MCF 10A (cell line): Measurements from ENCODE around the gene KLHDC1. TPM values are rescaled to one million over a fixed set of nuclear protein-coding genes. Genes with fewer than 3 reads are reported as not detected.
A peak's percentile ranks its signal among the peaks of the same experiment; 100 is the strongest.

Experiments used
- BruUV-seq: library from RNA; stranded (reverse); fragments of 400-500 nt; replicated peaks from 2 replicates; lab custom pipeline; 2021; lab: Mats Ljungman, UMichigan
- CTCF ChIA-PET: fragments of 300-600 bp; sonication (Branson Sonifier 250); formaldehyde crosslinking; extraction: SDS; loops from one replicate; lab custom pipeline; 2021; ENCODE audit warnings: antibody characterized with exemption, inconsistent platforms; lab: Yijun Ruan, JAX
- POLR2A ChIA-PET: fragments of 300-600, 350-650 bp; sonication (Branson Sonifier 250); formaldehyde crosslinking; extraction: SDS; loops from one replicate; lab custom pipeline; 2020; ENCODE audit warnings: antibody characterized with exemption, inconsistent platforms; lab: Yijun Ruan, JAX
- DNase-seq: peaks from one replicate; pipeline ENCODE4 v3.0.0-alpha.2; 2018; ENCODE audit not compliant: unreplicated experiment
- H3K27ac Mint-ChIP-seq: one replicate; pipeline ENCODE4 v1.8.0; 2022; ENCODE audit warnings: mild to moderate bottlenecking, low read depth, mixed read lengths; ENCODE audit not compliant: unreplicated experiment
- H3K27me3 Mint-ChIP-seq: one replicate; pipeline ENCODE4 v1.8.0; 2022; ENCODE audit warnings: mixed read lengths; ENCODE audit not compliant: insufficient read depth, unreplicated experiment
- H3K36me3 Mint-ChIP-seq: one replicate; pipeline ENCODE4 v1.8.0; 2022; ENCODE audit warnings: mild to moderate bottlenecking, moderate library complexity, mixed read lengths; ENCODE audit not compliant: insufficient read depth, unreplicated experiment
- H3K4me1 Mint-ChIP-seq: one replicate; pipeline ENCODE4 v1.8.0; 2022; ENCODE audit warnings: mixed read lengths; ENCODE audit not compliant: insufficient read depth, unreplicated experiment
- H3K4me3 Mint-ChIP-seq: one replicate; pipeline ENCODE4 v1.8.0; 2022; ENCODE audit warnings: mild to moderate bottlenecking, moderate library complexity, mixed read lengths; ENCODE audit not compliant: unreplicated experiment
- H3K9me3 Mint-ChIP-seq: one replicate; pipeline ENCODE4 v1.8.0; 2022; ENCODE audit warnings: mixed read lengths; ENCODE audit not compliant: unreplicated experiment
- intact Hi-C: fragments of 100-400 bp; cut with micrococcal nuclease; formaldehyde crosslinking; loops from 2 replicates; pipeline ENCODE4 v1.14.1; 2022
- total RNA-seq: library from RNA; stranded (reverse); gene quantifications from 2 replicates; pipeline ENCODE4 v1.2.3, GENCODE V29; 2022
- TF ChIP-seq, protein P1 (sequence below): fragments of 200-600 bp; IDR thresholded peaks from one replicate; pipeline ENCODE4 v1.8.0; 2022; ENCODE audit warnings: antibody characterized with exemption, mild to moderate bottlenecking; ENCODE audit not compliant: unreplicated experiment

Gene KLHDC1
- total RNA-seq, 1 experiment from 2014 or later, result 0.35 TPM

DNA sequence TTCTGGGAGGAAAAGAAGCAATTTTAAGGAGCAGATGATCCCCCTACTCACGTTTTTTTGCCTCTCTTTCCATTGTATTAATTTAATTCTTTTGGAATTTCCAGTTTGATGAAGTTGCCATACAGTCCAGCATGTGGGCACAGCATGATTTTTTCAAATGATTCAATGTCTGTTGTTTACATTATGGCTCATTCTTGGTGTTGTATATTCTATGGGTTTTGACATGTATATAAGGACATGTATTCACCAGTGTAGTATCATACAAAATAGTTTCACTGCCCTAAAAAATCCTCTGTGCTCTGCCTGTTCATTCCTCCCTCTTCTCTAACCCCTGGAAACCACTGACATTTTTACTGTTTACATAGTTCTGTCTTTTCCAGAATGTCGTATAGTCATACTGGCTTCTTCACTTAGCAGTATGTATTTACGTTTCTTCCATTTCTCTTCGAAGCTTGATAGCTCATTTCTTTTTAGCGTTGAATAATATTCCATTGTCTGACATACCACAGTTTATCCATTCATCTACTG lies 61.7 kb downstream of the KLHDC1 start:
- Mint-ChIP-seq H3K4me1 (peaks cover 7% of the 10 kb centered on the region), H3K4me3 (no peak overlapping the region), H3K27ac (no peak overlapping the region), H3K27me3 (peaks cover 20% of the 10 kb centered on the region), H3K36me3 (no peaks in the 10 kb centered on the region), H3K9me3 (no peaks in the 10 kb centered on the region)
- POLR2A ChIA-PET, result no interaction called here
- TF ChIP-seq, protein P1, sequence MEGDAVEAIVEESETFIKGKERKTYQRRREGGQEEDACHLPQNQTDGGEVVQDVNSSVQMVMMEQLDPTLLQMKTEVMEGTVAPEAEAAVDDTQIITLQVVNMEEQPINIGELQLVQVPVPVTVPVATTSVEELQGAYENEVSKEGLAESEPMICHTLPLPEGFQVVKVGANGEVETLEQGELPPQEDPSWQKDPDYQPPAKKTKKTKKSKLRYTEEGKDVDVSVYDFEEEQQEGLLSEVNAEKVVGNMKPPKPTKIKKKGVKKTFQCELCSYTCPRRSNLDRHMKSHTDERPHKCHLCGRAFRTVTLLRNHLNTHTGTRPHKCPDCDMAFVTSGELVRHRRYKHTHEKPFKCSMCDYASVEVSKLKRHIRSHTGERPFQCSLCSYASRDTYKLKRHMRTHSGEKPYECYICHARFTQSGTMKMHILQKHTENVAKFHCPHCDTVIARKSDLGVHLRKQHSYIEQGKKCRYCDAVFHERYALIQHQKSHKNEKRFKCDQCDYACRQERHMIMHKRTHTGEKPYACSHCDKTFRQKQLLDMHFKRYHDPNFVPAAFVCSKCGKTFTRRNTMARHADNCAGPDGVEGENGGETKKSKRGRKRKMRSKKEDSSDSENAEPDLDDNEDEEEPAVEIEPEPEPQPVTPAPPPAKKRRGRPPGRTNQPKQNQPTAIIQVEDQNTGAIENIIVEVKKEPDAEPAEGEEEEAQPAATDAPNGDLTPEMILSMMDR, result no peak
- CTCF ChIA-PET, result interaction anchor here (0.6 to 0.7 kb wide), 2 partner anchors 14 to 37 kb away, joined by 3 to 4 read pairs; no protein-coding TSS in a partner anchor
- no peak for DNase-seq
- intact Hi-C loops, result no loop called here
- no TSS peak for BruUV-seq

DNA sequence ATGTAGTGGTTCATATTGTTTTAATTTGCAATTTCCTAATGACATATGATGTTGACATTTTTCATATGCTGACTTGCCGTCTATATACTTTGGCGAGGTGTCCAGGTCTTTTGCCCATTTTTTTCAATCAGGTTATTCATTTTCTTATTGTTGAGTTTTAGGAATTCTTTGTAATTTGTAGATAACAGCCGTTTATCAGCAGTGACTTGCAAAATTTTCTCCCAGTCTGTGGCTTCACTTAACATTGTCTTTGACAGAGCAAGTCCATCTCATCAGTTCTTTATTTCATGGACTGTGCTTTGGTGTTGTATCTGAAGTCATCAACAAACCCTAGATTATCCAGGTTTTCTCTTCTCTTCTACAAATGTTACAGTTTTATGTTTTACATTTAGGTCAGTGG lies 62.5 kb downstream of the KLHDC1 start:
- H3K36me3 Mint-ChIP-seq, result no peaks in the 10 kb centered on the region
- no peak overlapping the region for H3K27ac Mint-ChIP-seq
- peaks cover 7% of the 10 kb centered on the region for H3K4me1 Mint-ChIP-seq
- H3K9me3 Mint-ChIP-seq, result no peaks in the 10 kb centered on the region
- intact Hi-C loops, result no loop called here
- TF ChIP-seq, protein P1, result no peak
- no peak overlapping the region for H3K4me3 Mint-ChIP-seq
- BruUV-seq, result no TSS peak
- ChIA-PET POLR2A (no interaction called here), CTCF (no interaction called here)
- peaks cover 27% of the 10 kb centered on the region for H3K27me3 Mint-ChIP-seq
- no peak for DNase-seq

DNA sequence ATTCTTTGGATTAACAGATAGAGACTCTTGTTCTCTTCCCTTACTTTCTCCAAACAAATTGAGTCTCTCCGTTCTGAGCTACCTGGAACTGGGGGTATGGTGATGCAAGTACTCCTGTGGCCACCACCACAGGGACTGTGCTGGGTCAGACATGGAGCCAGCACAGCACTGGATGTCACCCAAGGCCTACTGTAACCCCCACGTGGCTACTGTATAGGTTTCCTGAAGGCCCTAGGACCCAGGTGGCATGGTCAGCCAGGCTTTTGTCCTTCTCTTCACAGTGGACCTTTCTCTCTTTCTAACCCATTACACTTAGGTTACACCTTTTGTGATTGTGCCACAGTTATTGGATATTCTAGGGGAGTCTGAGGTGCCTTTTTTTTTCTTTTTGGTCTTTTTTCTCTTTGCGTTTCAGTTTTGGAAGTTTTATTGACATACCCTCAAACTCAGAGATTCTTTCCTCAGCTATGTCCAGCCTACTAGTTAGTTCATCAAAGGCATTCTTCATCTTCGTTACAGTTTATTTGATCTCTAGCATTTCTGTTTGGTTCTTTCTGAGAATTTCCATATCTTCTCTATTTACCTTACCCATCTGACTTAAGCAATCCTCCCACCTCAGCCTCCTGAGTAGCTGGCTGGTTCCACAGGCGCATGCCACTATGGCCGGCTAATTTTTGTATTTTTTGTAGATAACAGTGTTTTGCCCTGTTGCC lies 69.1 kb downstream of the KLHDC1 start:
- BruUV-seq, result no TSS peak

DNA sequence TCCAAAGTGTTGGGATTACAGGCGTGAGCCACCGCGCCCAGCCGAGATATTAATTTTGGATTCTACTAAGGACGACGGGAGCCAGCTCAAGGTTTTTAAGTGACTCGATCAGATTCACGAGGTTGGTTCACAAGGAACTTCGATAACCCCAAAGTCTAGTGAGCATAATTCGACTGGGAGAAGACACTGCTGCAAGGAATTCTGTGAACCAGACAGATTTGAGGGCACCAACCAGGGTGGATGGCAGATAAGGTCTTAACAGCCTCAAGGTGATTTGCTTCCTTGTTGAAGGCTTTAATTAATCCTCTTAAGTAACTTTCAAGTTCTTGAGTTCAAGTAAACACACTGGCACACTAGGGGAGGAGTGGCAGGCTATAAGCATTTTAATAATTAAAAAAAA lies 73.9 kb downstream of the KLHDC1 start:
- CTCF ChIA-PET, result interaction anchor here (0.6 to 5.7 kb wide), 12 partner anchors 10 to 365 kb away, joined by 3 to 42 read pairs (median 4); partner anchors contain the start of genes DNAAF2 and RPL36AL
- H3K27ac Mint-ChIP-seq, result peak overlapping the region; percentile 98
- H3K4me3 Mint-ChIP-seq, result peak overlapping the region; percentile 86
- no peaks in the 10 kb centered on the region for H3K9me3 Mint-ChIP-seq
- POLR2A ChIA-PET, result interaction anchor here (0.7 to 8.0 kb wide), 24 partner anchors 17 to 195 kb away, joined by 3 to 207 read pairs (median 6); partner anchors contain the start of genes DNAAF2, KLHDC1, LRR1 and MGAT2
- H3K4me1 Mint-ChIP-seq, result peaks cover 18% of the 10 kb centered on the region
- peaks cover 30% of the 10 kb centered on the region for H3K36me3 Mint-ChIP-seq
- TF ChIP-seq, protein P1, result no peak
- DNase-seq, result no peak
- intact Hi-C loops, result loop anchor here (5.0 kb wide), 1 partner anchor 80 kb away; the partner anchor contains the start of gene POLE2
- no TSS peak for BruUV-seq
- no peaks in the 10 kb centered on the region for H3K27me3 Mint-ChIP-seq

More for the DNA sequence above, 69.1 kb downstream of the KLHDC1 start:
- POLR2A ChIA-PET, result no interaction called here
- TF ChIP-seq, protein P1, result no peak
- Mint-ChIP-seq H3K9me3 (no peaks in the 10 kb centered on the region), H3K4me1 (no peaks in the 10 kb centered on the region), H3K27ac (no peak overlapping the region), H3K27me3 (peaks cover 6% of the 10 kb centered on the region), H3K4me3 (no peak overlapping the region), H3K36me3 (peaks cover 5% of the 10 kb centered on the region)
- CTCF ChIA-PET, result interaction anchor here (0.6 kb wide), 1 partner anchor 1823 kb away, joined by 3 read pairs; no protein-coding TSS in a partner anchor
- DNase-seq, result no peak
- intact Hi-C loops, result no loop called here
